ENCODE results near the gene SIRT3.

SIRT3 gene

GRCh38 chr11:256952-257737 lies 21.0 kb upstream of the SIRT3 start:
- H3K4me2 ChIP-seq, result no peak overlapping the region; the same call in 1 of the 2 replicates
- 0 out of 2 replicates have a peak overlapping the region, but pooled peaks have one; percentile 12 for H3K27ac ChIP-seq
- H3K9ac ChIP-seq, result no peak overlapping the region

GRCh38 chr11:255816-256215 lies 19.7 kb upstream of the SIRT3 start:
- no peak for TF ChIP-seq Cebpa-rat (IDR thresholded peaks at IDR 0.05)
- no peak overlapping the region for H3K27ac ChIP-seq
- H3K4me2 ChIP-seq, result no peak overlapping the region
- H3K27me3 ChIP-seq, result no peaks in the 10 kb centered on the region
- no peak overlapping the region for H3K9ac ChIP-seq
- no peaks in the 10 kb centered on the region for H3K9me3 ChIP-seq
- H3K4me3 ChIP-seq, result no peak overlapping the region
- peaks cover 33% of the 10 kb centered on the region for H3K36me3 ChIP-seq
- 0 out of 2 replicates have a peak, but pooled peaks cover 6% of the 10 kb centered on the region for H3K4me1 ChIP-seq
- no peaks in the 10 kb centered on the region; the same call in 1 of the 2 replicates for H4K20me1 ChIP-seq

More at GRCh38 chr11:256952-257737, 21.0 kb upstream of the SIRT3 start:
- H3K27me3 ChIP-seq, result no peaks in the 10 kb centered on the region
- 0 out of 2 replicates have a peak, but pooled peaks cover 6% of the 10 kb centered on the region for H3K4me1 ChIP-seq
- peaks cover 8% of the 10 kb centered on the region; the same call in 1 of the 2 replicates for H3K9me3 ChIP-seq
- H3K36me3 ChIP-seq, result peaks cover 20% of the 10 kb centered on the region
- H4K20me1 ChIP-seq, result no peaks in the 10 kb centered on the region; the same call in 1 of the 2 replicates
- no peak for TF ChIP-seq Cebpa-rat (IDR thresholded peaks at IDR 0.05)
- H3K4me3 ChIP-seq, result no peak overlapping the region

- Histone ChIP-seq H3K4me2 (no peak overlapping the region), H4K20me1 (no peaks in the 10 kb centered on the region; the same call in 1 of the 2 replicates), H3K27ac (no peak overlapping the region), H3K4me1 (0 out of 2 replicates have a peak, but pooled peaks cover 6% of the 10 kb centered on the region), H3K9me3 (no peaks in the 10 kb centered on the region), H3K9ac (no peak overlapping the region), H3K27me3 (no peaks in the 10 kb centered on the region), H3K36me3 (peaks cover 39% of the 10 kb centered on the region), H3K4me3 (no peak overlapping the region)
- TF ChIP-seq Cebpa-rat (IDR thresholded peaks at IDR 0.05), result no peak
These were observed 19.0 kb upstream of the SIRT3 start for GRCh38 chr11:255176-255575.

GRCh38 chr11:253886-254270 lies 17.7 kb upstream of the SIRT3 start:
- TF ChIP-seq Cebpa-rat (IDR thresholded peaks at IDR 0.05), result no peak
- Histone ChIP-seq H3K4me2 (no peak overlapping the region), H4K20me1 (no peaks in the 10 kb centered on the region; the same call in 1 of the 2 replicates), H3K9me3 (no peaks in the 10 kb centered on the region), H3K4me1 (0 out of 2 replicates have a peak, but pooled peaks cover 6% of the 10 kb centered on the region), H3K36me3 (peaks cover 51% of the 10 kb centered on the region), H3K27me3 (no peaks in the 10 kb centered on the region), H3K27ac (no peak overlapping the region), H3K9ac (no peak overlapping the region), H3K4me3 (no peak overlapping the region)

GRCh38 chr11:253160-253885 lies 17.2 kb upstream of the SIRT3 start:
- no peaks in the 10 kb centered on the region for H3K9me3 ChIP-seq
- no peak overlapping the region for H3K9ac ChIP-seq
- H3K4me1 ChIP-seq, result 0 out of 2 replicates have a peak, but pooled peaks cover 6% of the 10 kb centered on the region
- H3K4me3 ChIP-seq, result no peak overlapping the region
- no peaks in the 10 kb centered on the region for H3K27me3 ChIP-seq
- no peak overlapping the region for H3K27ac ChIP-seq
- H4K20me1 ChIP-seq, result no peaks in the 10 kb centered on the region; the same call in 1 of the 2 replicates
- no peak for TF ChIP-seq Cebpa-rat (IDR thresholded peaks at IDR 0.05)
- H3K36me3 ChIP-seq, result peaks cover 57% of the 10 kb centered on the region
- H3K4me2 ChIP-seq, result no peak overlapping the region

GRCh38 chr11:252666-253065 lies 16.5 kb upstream of the SIRT3 start:
- Histone ChIP-seq H3K4me1 (0 out of 2 replicates have a peak, but pooled peaks cover 6% of the 10 kb centered on the region), H3K27ac (no peak overlapping the region), H3K9ac (no peak overlapping the region), H3K27me3 (no peaks in the 10 kb centered on the region), H4K20me1 (no peaks in the 10 kb centered on the region; the same call in 1 of the 2 replicates), H3K36me3 (peaks cover 63% of the 10 kb centered on the region), H3K4me2 (no peak overlapping the region), H3K4me3 (no peak overlapping the region), H3K9me3 (no peaks in the 10 kb centered on the region)
- no peak for TF ChIP-seq Cebpa-rat (IDR thresholded peaks at IDR 0.05)

GRCh38 chr11:251550-251949 lies 15.4 kb upstream of the SIRT3 start:
- no peaks in the 10 kb centered on the region; the same call in 1 of the 2 replicates for H4K20me1 ChIP-seq
- H3K27me3 ChIP-seq, result no peaks in the 10 kb centered on the region
- no peak overlapping the region for H3K4me2 ChIP-seq
- no peaks in the 10 kb centered on the region for H3K9me3 ChIP-seq
- no peaks in the 10 kb centered on the region for H3K4me1 ChIP-seq
- no peak overlapping the region for H3K4me3 ChIP-seq
- TF ChIP-seq Cebpa-rat (IDR thresholded peaks at IDR 0.05), result no peak
- no peak overlapping the region for H3K9ac ChIP-seq
- H3K36me3 ChIP-seq, result peaks cover 74% of the 10 kb centered on the region
- H3K27ac ChIP-seq, result no peak overlapping the region

GRCh38 chr11:250740-251299 lies 14.7 kb upstream of the SIRT3 start:
- no peak overlapping the region for H3K4me3 ChIP-seq
- no peaks in the 10 kb centered on the region for H3K27me3 ChIP-seq
- H3K4me1 ChIP-seq, result no peaks in the 10 kb centered on the region
- no peak overlapping the region for H3K4me2 ChIP-seq
- H4K20me1 ChIP-seq, result no peaks in the 10 kb centered on the region; the same call in 1 of the 2 replicates
- TF ChIP-seq Cebpa-rat (IDR thresholded peaks at IDR 0.05), result no peak
- no peaks in the 10 kb centered on the region for H3K9me3 ChIP-seq
- peaks cover 82% of the 10 kb centered on the region for H3K36me3 ChIP-seq
- no peak overlapping the region for H3K27ac ChIP-seq
- 0 out of 2 replicates have a peak overlapping the region, but pooled peaks have one; percentile 53 for H3K9ac ChIP-seq

GRCh38 chr11:250274-250673 lies 14.1 kb upstream of the SIRT3 start:
- no peak overlapping the region for H3K4me2 ChIP-seq
- no peaks in the 10 kb centered on the region; the same call in 1 of the 2 replicates for H4K20me1 ChIP-seq
- H3K4me3 ChIP-seq, result no peak overlapping the region
- H3K36me3 ChIP-seq, result peaks cover 87% of the 10 kb centered on the region
- no peaks in the 10 kb centered on the region for H3K27me3 ChIP-seq
- H3K9ac ChIP-seq, result peak overlapping the region; percentile 53; the same call in 1 of the 2 replicates
- no peak for TF ChIP-seq Cebpa-rat (IDR thresholded peaks at IDR 0.05)
- no peaks in the 10 kb centered on the region for H3K9me3 ChIP-seq
- no peaks in the 10 kb centered on the region for H3K4me1 ChIP-seq
- H3K27ac ChIP-seq, result no peak overlapping the region
